H1 (cell line): ENCODE results near the gene SPTLC3. TPM values are rescaled to one million over a fixed set of nuclear protein-coding genes. Genes with fewer than 3 reads are reported as not detected.

Experiments used
- CTCF ChIA-PET: fragments of 300-600 bp; sonication (Branson Sonifier 250); formaldehyde crosslinking; loops from one replicate; lab custom pipeline; 2021; ENCODE audit not compliant: partially characterized antibody; lab: Charles Lee
- POLR2A ChIA-PET: fragments of 300-600 bp; sonication (Branson Sonifier 250); formaldehyde crosslinking; loops from one replicate; lab custom pipeline; 2021; ENCODE audit warnings: inconsistent platforms; ENCODE audit not compliant: partially characterized antibody; lab: Charles Lee
- DNase-seq, 2 experiments: peaks; one replicate each; pipeline versions ENCODE4 v3.0.0 to v3.0.0-alpha.2; 2010 to 2022; ENCODE audit warnings: low spot score in 2 of 2, low read depth in 1 of 2, mixed read lengths in 1 of 2
- FAIRE-seq: peaks from 2 replicates; lab custom pipeline; 2011; peaks lifted over from hg19 to GRCh38; lab: Jason Lieb, UNC
- H2AFZ ChIP-seq: 2 replicates; pipeline ENCODE4 v1.8.1; 2012; ENCODE audit warnings: low read length, inconsistent platforms
- H2AK5ac ChIP-seq: 2 replicates; pipeline ENCODE4 v1.6.1; 2013; ENCODE audit warnings: low read depth, low read length
- H2BK120ac ChIP-seq: replicated peaks from 2 replicates; pipeline ENCODE3; 2013; ENCODE audit warnings: low read depth, low read length, inconsistent platforms
- H2BK12ac ChIP-seq: 2 replicates; pipeline ENCODE4 v1.6.1; 2013; ENCODE audit warnings: low read depth, low read length
- H2BK15ac ChIP-seq: 2 replicates; pipeline ENCODE4 v1.6.1; 2013; ENCODE audit warnings: low read length
- H2BK20ac ChIP-seq: 2 replicates; pipeline ENCODE4 v1.6.1; 2013; ENCODE audit warnings: low read length
- H2BK5ac ChIP-seq: 2 replicates; pipeline ENCODE4 v1.6.1; 2013; ENCODE audit warnings: low read depth, low read length
- H3K14ac ChIP-seq: 2 replicates; pipeline ENCODE4 v1.6.1; 2013; ENCODE audit warnings: inconsistent platforms; ENCODE audit not compliant: insufficient read length
- H3K18ac ChIP-seq: 2 replicates; pipeline ENCODE4 v1.6.1; 2013; ENCODE audit warnings: low read length; ENCODE audit errors: extremely low read depth
- H3K23ac ChIP-seq: 2 replicates; pipeline ENCODE4 v1.6.1; 2013; ENCODE audit warnings: inconsistent platforms; ENCODE audit not compliant: insufficient read length
- H3K23me2 ChIP-seq: 2 replicates; pipeline ENCODE4 v1.6.1; 2013; ENCODE audit warnings: low read depth, low read length
- H3K27ac ChIP-seq: 2 replicates; pipeline ENCODE4 v1.6.1; 2011; ENCODE audit warnings: low read depth, low read length, inconsistent platforms
- H3K27me3 ChIP-seq, 4 experiments: replicated peaks in 1 of 4; 1 replicate in 1 of 4; 2 replicates in 3 of 4; pipeline versions ENCODE4 v1.6.1 to v1.8.1; 2011 to 2013; ENCODE audit warnings: low read length in 3 of 4, mild to moderate bottlenecking in 3 of 4, inconsistent platforms in 2 of 4, mixed read lengths in 2 of 4, moderate library complexity in 1 of 4; ENCODE audit not compliant: control insufficient read depth in 3 of 4, insufficient read depth in 3 of 4; ENCODE audit errors: extremely low read depth in 1 of 4
- H3K36me3 ChIP-seq, 4 experiments: 2 replicates each; pipeline versions ENCODE4 v1.6.1 to v1.8.1; 2011 to 2013; ENCODE audit warnings: mild to moderate bottlenecking in 4 of 4, low read length in 3 of 4, moderate library complexity in 2 of 4, control low read depth in 1 of 4, inconsistent platforms in 1 of 4; ENCODE audit not compliant: insufficient read depth in 4 of 4, control insufficient read depth in 2 of 4
- H3K4ac ChIP-seq: replicated peaks from 2 replicates; pipeline ENCODE3; 2013; ENCODE audit warnings: low read length, low read depth, mixed read lengths, inconsistent platforms; ENCODE audit not compliant: insufficient read length
- H3K4me1 ChIP-seq, 4 experiments: replicated peaks in 1 of 4; 1 replicate in 1 of 4; 2 replicates in 3 of 4; pipeline versions ENCODE4 v1.6.1 to v1.8.1; 2011 to 2013; ENCODE audit warnings: low read length in 3 of 4, inconsistent platforms in 2 of 4, mixed read lengths in 1 of 4; ENCODE audit not compliant: insufficient read depth in 4 of 4, control insufficient read depth in 3 of 4
- H3K4me2 ChIP-seq, 2 experiments: 2 replicates each; pipeline versions ENCODE4 v1.6.1 to v1.8.1; 2011 to 2013; ENCODE audit warnings: low read depth in 2 of 2, low read length in 2 of 2, control low read depth in 1 of 2, inconsistent platforms in 1 of 2, mild to moderate bottlenecking in 1 of 2; ENCODE audit not compliant: insufficient read depth in 1 of 2
- H3K4me3 ChIP-seq, 4 experiments: fragments of 200-600, 300-600 bp in 1 of 4; sonication (generic), shearing (Covaris generic), sonication (Bioruptor Twin) in 1 of 4; 2 replicates each; pipeline versions ENCODE4 v1.5.1 to v1.8.1; 2011 to 2016; ENCODE audit warnings: low read length in 4 of 4, low read depth in 3 of 4, control low read depth in 2 of 4, inconsistent platforms in 2 of 4, mild to moderate bottlenecking in 2 of 4, mixed read lengths in 1 of 4, moderate library complexity in 1 of 4; ENCODE audit not compliant: insufficient read depth in 2 of 4; ENCODE audit errors: extremely low read depth in 1 of 4
- H3K56ac ChIP-seq: replicated peaks from 2 replicates; pipeline ENCODE3; 2013; ENCODE audit warnings: low read depth, mild to moderate bottlenecking, mixed read lengths, low read length, inconsistent platforms; ENCODE audit not compliant: insufficient read length
- H3K79me1 ChIP-seq: 2 replicates; pipeline ENCODE4 v1.6.1; 2013; ENCODE audit warnings: low read depth, low read length, control low read depth
- H3K79me2 ChIP-seq, 2 experiments: 2 replicates each; pipeline versions ENCODE4 v1.6.1 to v1.8.1; 2012 to 2013; ENCODE audit warnings: low read length in 2 of 2, mild to moderate bottlenecking in 2 of 2, inconsistent platforms in 1 of 2; ENCODE audit not compliant: insufficient read depth in 2 of 2, control insufficient read depth in 1 of 2
- H3K9ac ChIP-seq, 4 experiments: replicated peaks in 1 of 4; 1 replicate in 1 of 4; 2 replicates in 3 of 4; pipeline versions ENCODE4 v1.6.1 to v1.8.1; 2011 to 2013; ENCODE audit warnings: low read depth in 3 of 4, low read length in 3 of 4, control low read depth in 2 of 4, mild to moderate bottlenecking in 2 of 4, moderate library complexity in 2 of 4, inconsistent platforms in 1 of 4; ENCODE audit errors: extremely low read depth in 1 of 4
- H3K9me3 ChIP-seq, 2 experiments: 2 replicates each; pipeline versions ENCODE4 v1.6.1 to v1.8.1; 2012 to 2013; ENCODE audit warnings: mild to moderate bottlenecking in 2 of 2, moderate library complexity in 2 of 2, control low read depth in 1 of 2, inconsistent platforms in 1 of 2, low read depth in 1 of 2, low read length in 1 of 2, mixed read lengths in 1 of 2; ENCODE audit not compliant: insufficient read depth in 2 of 2
- H4K20me1 ChIP-seq, 2 experiments: replicated peaks in 1 of 2; 2 replicates each; pipeline versions ENCODE3 to v1.8.1; 2011 to 2013; ENCODE audit warnings: inconsistent platforms in 2 of 2, low read length in 2 of 2, mild to moderate bottlenecking in 1 of 2; ENCODE audit not compliant: insufficient read depth in 2 of 2, control insufficient read depth in 1 of 2
- H4K5ac ChIP-seq: 2 replicates; pipeline ENCODE4 v1.6.1; 2013; ENCODE audit warnings: low read length, low read depth, mixed read lengths, inconsistent platforms; ENCODE audit not compliant: insufficient read length
- H4K8ac ChIP-seq: 2 replicates; pipeline ENCODE4 v1.8.0; 2013; ENCODE audit warnings: mild to moderate bottlenecking, moderate library complexity, low read length, inconsistent platforms; ENCODE audit not compliant: insufficient read depth; ENCODE audit errors: extremely low read depth
- H4K91ac ChIP-seq: replicated peaks from 2 replicates; pipeline ENCODE3; 2013; ENCODE audit warnings: low read length, mixed read lengths, inconsistent platforms; ENCODE audit not compliant: insufficient read length
- CEBPB ChIP-seq: IDR thresholded peaks from 2 replicates; pipeline ENCODE4 v1.6.1; 2012; ENCODE audit warnings: low read depth, low read length
- CHD2 ChIP-seq: IDR thresholded peaks from 2 replicates; pipeline ENCODE4 v1.6.1; 2012; ENCODE audit warnings: low read length, improper control_type of control experiment
- EP300 ChIP-seq, 2 experiments: IDR thresholded peaks; 1 replicate in 1 of 2; 2 replicates in 1 of 2; pipeline ENCODE4 v1.6.1; 2011 to 2012; ENCODE audit warnings: low read depth in 2 of 2, low read length in 2 of 2, mild to moderate bottlenecking in 2 of 2, borderline replicate concordance in 1 of 2, inconsistent platforms in 1 of 2, moderate library complexity in 1 of 2
- HDAC2 ChIP-seq, 2 experiments: fragments of 300-600 bp in 1 of 2; sonication (generic) in 1 of 2; IDR thresholded peaks; 2 replicates each; pipeline ENCODE4 v1.6.1; 2011 to 2012; ENCODE audit warnings: low read depth in 2 of 2, low read length in 2 of 2, mild to moderate bottlenecking in 2 of 2, moderate library complexity in 2 of 2, borderline replicate concordance in 1 of 2, inconsistent platforms in 1 of 2
- NRF1 ChIP-seq: IDR thresholded peaks from 2 replicates; pipeline ENCODE4 v1.6.1; 2011; ENCODE audit warnings: mild to moderate bottlenecking, low read depth, low read length, improper control_type of control experiment
- SP2 ChIP-seq: IDR thresholded peaks from 2 replicates; pipeline ENCODE4 v1.6.1; 2012; ENCODE audit warnings: mild to moderate bottlenecking, low read length, inconsistent platforms
- ZNF274 ChIP-seq: IDR thresholded peaks from 2 replicates; pipeline ENCODE4 v1.7.0; 2012; ENCODE audit warnings: low read length, borderline replicate concordance; ENCODE audit errors: extremely low read depth
- WGBS, 2 experiments: shearing (Covaris generic) in 1 of 2; methylation state at CpG; one replicate each; pipeline versions ENCODE4 v1.1.6 to v1.1.7; 2013 to 2015; ENCODE audit warnings: low lambda C conversion rate in 2 of 2, mixed read lengths in 2 of 2, inconsistent platforms in 1 of 2, low coverage in 1 of 2, missing lambda C conversion rate in 1 of 2; ENCODE audit not compliant: insufficient replicate concordance in 2 of 2, insufficient coverage in 1 of 2, insufficient read length in 1 of 2; ENCODE audit errors: extremely low coverage in 1 of 2, missing lambda C conversion rate in 1 of 2; 5-methylcytosine and 5-hydroxymethylcytosine counted together
- polyA plus RNA-seq, 7 experiments: library from polyadenylated mRNA; depleted of rRNA in 3 of 7; stranded (reverse) in 5 of 7; unstranded in 2 of 7; fragments of >200 nt in 5 of 7; fragments of 200-250 nt in 2 of 7; gene quantifications; 1 replicate in 5 of 7; 2 replicates in 1 of 7; 4 replicates in 1 of 7; pipeline versions ENCODE4 v1.2.1 to v1.2.3, GENCODE V29; 2011 to 2013; ENCODE audit warnings: missing spikeins in 2 of 7, mixed read lengths in 2 of 7
- total RNA-seq: library from RNA; stranded (reverse); fragmentation: NEBNext Ultra II Directional; extraction: Animal tissue kit (Norgen Biotek cat#: 25700); gene quantifications from 2 replicates; pipeline ENCODE4 v1.2.1, GENCODE V29; 2021
- TF ChIP-seq, protein P1 (sequence below): IDR thresholded peaks from 2 replicates; pipeline ENCODE4 v1.6.1; 2012; ENCODE audit warnings: inconsistent platforms
- TF ChIP-seq, protein P2 (sequence below): IDR thresholded peaks from 2 replicates; pipeline ENCODE4 v1.6.1; 2012; ENCODE audit warnings: inconsistent platforms

SPTLC3 gene
- total and polyA plus RNA-seq, 2 of the 8 experiments (the other 6 are each of a cell fraction or from before 2014, with no cell fraction given) = 0.23 to 0.82 TPM

DNA sequence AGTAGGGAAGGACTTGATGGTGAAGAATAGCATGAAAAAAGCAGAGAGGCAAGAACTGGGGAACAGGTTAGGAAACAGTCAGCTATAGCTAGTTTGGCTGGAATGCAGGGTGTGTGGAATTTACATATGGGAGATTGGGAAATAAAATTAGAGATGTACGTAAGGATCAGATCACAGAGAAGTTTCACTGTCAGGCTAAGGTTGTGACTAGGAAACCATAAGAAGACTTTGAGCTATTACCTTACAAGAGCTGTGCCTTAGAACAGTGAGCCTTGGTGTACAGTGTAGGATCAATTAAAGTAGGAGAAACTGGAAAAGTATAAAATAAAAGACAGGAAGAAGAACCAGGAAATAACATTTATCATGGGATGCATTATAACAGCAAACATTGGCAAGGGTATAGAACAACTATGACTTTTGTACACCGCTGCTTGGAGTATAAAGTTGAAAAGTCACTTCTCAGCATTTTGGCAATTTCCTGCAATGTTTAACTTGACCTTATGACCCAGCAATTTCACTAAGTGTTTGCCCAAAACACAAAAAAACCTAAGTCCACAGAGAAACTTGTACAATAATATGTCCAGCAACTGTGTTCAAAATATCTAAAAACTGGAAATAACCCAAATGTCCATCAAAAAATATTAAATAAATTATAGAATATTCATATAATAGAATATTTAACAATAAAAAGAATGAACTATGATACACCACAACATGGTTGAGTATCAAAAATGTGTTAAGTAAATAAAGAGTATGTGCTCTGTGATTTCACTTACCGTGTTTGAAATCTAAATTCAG lies 31.2 kb upstream of the SPTLC3 start:
- Histone ChIP-seq H4K8ac (no peak overlapping the region), H4K5ac (no peak overlapping the region), H2AK5ac (no peak overlapping the region), H2BK120ac (no peak overlapping the region), H4K91ac (no peak overlapping the region), H3K4me3 (no peak overlapping the region), H2BK5ac (no peak overlapping the region), H3K4me2 (no peak overlapping the region), H3K23ac (no peak overlapping the region), H3K36me3 (no peaks in the 10 kb centered on the region), H3K9ac (no peak overlapping the region), H2AFZ (no peak overlapping the region), H3K18ac (no peak overlapping the region), H3K27ac (no peak overlapping the region), H3K27me3 (no peaks in the 10 kb centered on the region), H3K79me2 (no peaks in the 10 kb centered on the region), H2BK12ac (no peak overlapping the region), H3K56ac (no peak overlapping the region), H3K4ac (no peak overlapping the region), H2BK20ac (no peak overlapping the region), H4K20me1 (no peaks in the 10 kb centered on the region), H3K9me3 (no peaks in the 10 kb centered on the region), H3K79me1 (no peaks in the 10 kb centered on the region), H3K23me2 (peaks cover 2% of the 10 kb centered on the region; the same call in 1 of the 2 replicates), H2BK15ac (no peak overlapping the region), H3K4me1 (no peaks in the 10 kb centered on the region), H3K14ac (no peak overlapping the region)
- DNase-seq (no peak), FAIRE-seq (no peak)
- POLR2A ChIA-PET = interaction anchor here (0.6 kb wide), 1 partner anchor 990 kb away, joined by 3 read pairs; no protein-coding TSS in a partner anchor
- CTCF ChIA-PET = interaction anchor here (0.8 to 1.7 kb wide), 6 partner anchors 10 to 130 kb away, joined by 3 to 5 read pairs (median 4); partner anchors contain the start of gene SPTLC3
- WGBS, 2 experiments = 91% methylated on average over 3 of the region's 3 CpGs; no CpG with 5 or more reads in 1 of the 2 experiments
- TF ChIP-seq CEBPB = no peak
- no peak for TF ChIP-seq EP300 (IDR thresholded peaks at IDR 0.05; ENCODE audit: borderline replicate concordance in 1 of 2, low read depth in 2 of 2, low read length in 2 of 2)
- TF ChIP-seq, protein P1, sequence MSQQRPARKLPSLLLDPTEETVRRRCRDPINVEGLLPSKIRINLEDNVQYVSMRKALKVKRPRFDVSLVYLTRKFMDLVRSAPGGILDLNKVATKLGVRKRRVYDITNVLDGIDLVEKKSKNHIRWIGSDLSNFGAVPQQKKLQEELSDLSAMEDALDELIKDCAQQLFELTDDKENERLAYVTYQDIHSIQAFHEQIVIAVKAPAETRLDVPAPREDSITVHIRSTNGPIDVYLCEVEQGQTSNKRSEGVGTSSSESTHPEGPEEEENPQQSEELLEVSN = no peak
- no peak for TF ChIP-seq SP2
- TF ChIP-seq ZNF274 = no peak
- no peak for TF ChIP-seq NRF1
- no peak for TF ChIP-seq CHD2
- TF ChIP-seq HDAC2 (IDR thresholded peaks at IDR 0.05; ENCODE audit: borderline replicate concordance in 1 of 2, low read depth in 2 of 2, low read length in 2 of 2) = no peak
- TF ChIP-seq, protein P2, sequence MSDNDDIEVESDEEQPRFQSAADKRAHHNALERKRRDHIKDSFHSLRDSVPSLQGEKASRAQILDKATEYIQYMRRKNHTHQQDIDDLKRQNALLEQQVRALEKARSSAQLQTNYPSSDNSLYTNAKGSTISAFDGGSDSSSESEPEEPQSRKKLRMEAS = no peak
